Posterior cingulate gyrus (tissue), 11 donors: ENCODE measurements around the gene FMO5.
A peak's percentile ranks its signal among the peaks of the same experiment; 100 is the strongest.

Experiments used
- DNase-seq, 10 donors: peaks; one replicate each; pipeline versions ENCODE4 v3.0.0 to v3.0.0-alpha.2; 2020 to 2021; ENCODE audit warnings: mixed read lengths in 3 of 10
- intact Hi-C: fragments of 100-400 bp; cut with DNase I; formaldehyde crosslinking; loops from one replicate; pipeline ENCODE4 v1.15.1; 2023

The FMO5 gene, protein sequence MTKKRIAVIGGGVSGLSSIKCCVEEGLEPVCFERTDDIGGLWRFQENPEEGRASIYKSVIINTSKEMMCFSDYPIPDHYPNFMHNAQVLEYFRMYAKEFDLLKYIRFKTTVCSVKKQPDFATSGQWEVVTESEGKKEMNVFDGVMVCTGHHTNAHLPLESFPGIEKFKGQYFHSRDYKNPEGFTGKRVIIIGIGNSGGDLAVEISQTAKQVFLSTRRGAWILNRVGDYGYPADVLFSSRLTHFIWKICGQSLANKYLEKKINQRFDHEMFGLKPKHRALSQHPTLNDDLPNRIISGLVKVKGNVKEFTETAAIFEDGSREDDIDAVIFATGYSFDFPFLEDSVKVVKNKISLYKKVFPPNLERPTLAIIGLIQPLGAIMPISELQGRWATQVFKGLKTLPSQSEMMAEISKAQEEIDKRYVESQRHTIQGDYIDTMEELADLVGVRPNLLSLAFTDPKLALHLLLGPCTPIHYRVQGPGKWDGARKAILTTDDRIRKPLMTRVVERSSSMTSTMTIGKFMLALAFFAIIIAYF

GRCh38 chr1:147225193-147225730 is at the start of gene FMO5:
Gene FMO5 (minus strand): TSS chr1:147225339. CDS start chr1:147225029, 310 bp downstream.
- DNase-seq, result peak in 9 of 10 donors; percentile 14 to 89 (median 38)
- intact Hi-C loops, result no loop called here

- DNase-seq, result peak in 1 of 10 donors; percentile 15
- intact Hi-C loops, result loop anchor here (1.0 kb wide), 1 partner anchor 117 kb away; no protein-coding TSS in a partner anchor
Observed at GRCh38 chr1:147273409-147274336, 48.5 kb upstream of the FMO5 start.

DNA sequence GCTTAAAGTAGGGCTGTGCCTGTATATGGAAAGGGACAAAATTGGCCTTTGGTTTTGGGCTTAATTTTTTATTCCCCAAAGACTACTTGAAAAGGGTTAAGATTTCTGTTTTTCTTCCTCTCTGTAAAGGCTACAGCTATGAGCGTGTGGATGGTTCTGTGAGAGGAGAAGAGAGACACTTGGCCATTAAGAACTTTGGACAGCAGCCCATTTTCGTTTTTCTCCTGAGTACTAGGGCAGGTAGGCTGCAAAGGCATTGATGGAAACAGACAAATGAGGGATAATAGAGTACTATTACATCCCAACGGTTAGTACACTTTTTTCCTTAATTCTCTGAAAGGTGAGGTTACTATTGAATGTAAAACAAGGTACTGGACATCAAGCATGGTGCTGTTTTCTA is 46.9 kb upstream of the FMO5 start:
- intact Hi-C loops, result no loop called here
- no peak for DNase-seq

GRCh38 chr1:147270721-147271120 is 45.6 kb upstream of the FMO5 start:
- no peak for DNase-seq
- intact Hi-C loops, result no loop called here

GRCh38 chr1:147267711-147268110 is 42.6 kb upstream of the FMO5 start:
- intact Hi-C loops, result loop anchor here (10.0 kb wide), 1 partner anchor 337 kb away; no protein-coding TSS in a partner anchor
- DNase-seq, result no peak

GRCh38 chr1:147266381-147266780 is 41.2 kb upstream of the FMO5 start:
- intact Hi-C loops, result loop anchor here (10.0 kb wide), 1 partner anchor 338 kb away; no protein-coding TSS in a partner anchor
- DNase-seq, result peak in 3 of 10 donors; percentile 32 to 83 (median 48)

GRCh38 chr1:147264158-147264768 is 39.1 kb upstream of the FMO5 start:
- intact Hi-C loops, result loop anchor here (10.0 kb wide), 1 partner anchor 341 kb away; no protein-coding TSS in a partner anchor
- DNase-seq, result no peak

DNA sequence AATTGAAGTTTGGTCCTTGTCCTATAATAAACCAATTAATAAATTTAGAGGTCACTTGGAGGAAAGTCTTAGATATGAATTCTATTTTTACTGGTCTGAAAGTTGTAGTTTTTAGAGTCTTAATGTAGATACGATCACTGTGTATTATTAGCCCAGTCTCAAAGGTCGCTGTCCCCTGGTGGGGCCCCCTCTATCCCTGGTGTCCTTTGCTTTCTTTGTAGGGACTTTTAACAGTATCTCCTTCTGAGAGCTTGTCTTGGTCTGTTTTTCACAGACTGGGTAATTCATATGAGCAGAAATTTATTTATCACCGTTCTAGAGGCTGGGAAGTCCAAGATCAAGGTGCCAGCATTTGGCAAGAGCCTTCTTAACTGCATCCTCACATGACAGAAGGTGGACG is 35.8 kb upstream of the FMO5 start:
- intact Hi-C loops, result loop anchor here (10.0 kb wide), 1 partner anchor 344 kb away; no protein-coding TSS in a partner anchor

GRCh38 chr1:147252540-147252939 is 27.4 kb upstream of the FMO5 start:
- DNase-seq, result peak in 1 of 10 donors; percentile 29
- intact Hi-C loops, result no loop called here

More for the DNA sequence above, 35.8 kb upstream of the FMO5 start:
- no peak for DNase-seq

GRCh38 chr1:147247656-147248238 is 22.6 kb upstream of the FMO5 start:
- no peak for DNase-seq
- intact Hi-C loops, result no loop called here

- DNase-seq, result no peak
- intact Hi-C loops, result no loop called here
Observed at GRCh38 chr1:147246910-147247655, 21.9 kb upstream of the FMO5 start.

GRCh38 chr1:147246044-147246690 is 21.0 kb upstream of the FMO5 start:
- DNase-seq, result no peak
- intact Hi-C loops, result no loop called here

GRCh38 chr1:147245586-147246021 is 20.5 kb upstream of the FMO5 start:
- intact Hi-C loops, result no loop called here
- DNase-seq, result no peak

- intact Hi-C loops, result no loop called here
- no peak for DNase-seq
Observed at GRCh38 chr1:147245129-147245528, 20.0 kb upstream of the FMO5 start.

- intact Hi-C loops, result no loop called here
- no peak for DNase-seq
Observed at GRCh38 chr1:147243841-147244240, 18.7 kb upstream of the FMO5 start.

- intact Hi-C loops, result no loop called here
- DNase-seq, result peak in 6 of 10 donors; percentile 13 to 89 (median 36)
Observed at GRCh38 chr1:147243228-147243685, 18.1 kb upstream of the FMO5 start.

DNA sequence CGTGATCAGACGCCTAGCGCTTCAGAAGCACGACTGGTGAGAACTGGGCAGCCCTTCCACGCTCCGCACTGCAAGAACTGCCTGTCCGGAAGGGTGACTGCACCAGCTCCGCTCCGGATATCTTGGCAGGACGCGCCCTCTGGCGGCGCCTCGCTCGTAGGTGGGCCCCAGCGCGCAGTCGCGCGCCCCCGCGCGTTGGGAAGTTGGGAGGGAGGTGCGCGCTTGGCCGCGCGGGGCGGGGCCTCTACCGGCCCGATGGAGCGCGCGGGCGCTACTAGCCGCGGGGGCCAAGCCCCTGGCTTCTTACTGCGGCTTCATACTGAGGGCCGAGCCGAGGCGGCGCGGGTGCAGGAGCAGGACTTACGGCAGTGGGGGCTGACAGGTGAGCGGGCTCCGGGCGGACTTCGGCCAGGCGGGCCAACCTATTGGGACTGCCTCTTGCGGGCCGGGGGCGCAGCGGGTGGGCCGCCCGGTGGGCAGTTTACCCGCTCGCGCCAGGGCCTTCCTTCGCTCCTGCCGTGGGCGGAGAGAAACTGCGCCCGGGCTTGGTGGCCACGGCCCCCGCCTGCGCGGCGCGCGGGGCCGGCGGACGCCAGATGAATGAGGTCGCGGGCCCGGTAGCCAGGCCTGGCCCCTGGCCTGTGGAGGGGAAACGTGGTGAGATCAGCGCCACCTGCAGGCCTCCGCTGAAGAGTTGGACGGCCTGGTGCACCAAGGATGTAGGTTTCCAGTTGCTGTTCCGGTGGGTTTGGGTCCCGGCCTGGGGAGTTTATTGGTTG is 17.5 kb upstream of the FMO5 start, which contains the start of gene CHD1L:
Gene CHD1L (plus strand): TSS at position 236 of the 779 bp plus-strand sequence. CDS start 20 bp downstream, at position 256.
- DNase-seq, result peak; percentile 92 to 99 (median 93)
- intact Hi-C loops, result loop anchor here (1.0 kb wide), 1 partner anchor 70 kb away; the partner anchor contains the start of gene PRKAB2
